GM18526 (cell line): Measurements from ENCODE around the gene CRYBB1.

ENCODE experiments used
- POLR2A ChIP-seq: IDR thresholded peaks from 3 replicates; pipeline ENCODE4 v1.6.1; 2011; ENCODE audit not compliant: insufficient read length; ENCODE audit errors: extremely low read depth

Gene CRYBB1

GRCh38 chr22:26646158-26646557 lies 28.3 kb upstream of the CRYBB1 start:
- TF ChIP-seq POLR2A = no peak

DNA sequence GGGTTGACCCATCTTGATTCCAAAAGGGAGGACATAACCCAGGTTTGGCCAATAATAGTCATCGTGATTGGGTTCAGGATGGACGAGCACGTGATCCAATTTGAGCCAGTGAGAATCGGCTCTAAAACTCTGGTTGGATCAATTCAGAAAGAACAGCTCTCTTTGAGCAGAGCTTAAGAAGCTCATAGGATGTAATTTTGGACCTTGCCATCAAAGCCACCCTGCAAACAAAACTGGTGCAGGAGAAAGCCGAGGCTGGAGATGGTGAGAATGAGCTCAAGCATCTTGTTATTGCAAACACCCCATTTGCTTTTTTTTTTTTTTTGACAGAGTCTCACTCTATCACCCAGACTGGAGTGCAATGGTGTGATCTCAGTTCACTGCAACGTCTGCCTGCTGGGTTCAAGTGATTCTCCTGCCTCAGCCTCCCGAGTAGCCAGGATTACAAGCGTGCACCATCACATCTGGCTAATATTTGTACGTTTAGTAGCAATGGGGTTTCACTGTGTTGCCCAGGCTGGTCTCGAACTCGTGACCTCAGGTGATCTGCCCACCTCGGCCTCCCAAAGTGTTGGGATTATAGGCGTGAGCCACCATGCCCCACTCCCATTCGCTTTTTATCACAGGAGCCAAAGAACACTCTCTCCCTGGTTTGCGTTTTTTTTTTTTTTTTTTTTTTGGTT lies 25.7 kb upstream of the CRYBB1 start:
- no peak for TF ChIP-seq POLR2A

DNA sequence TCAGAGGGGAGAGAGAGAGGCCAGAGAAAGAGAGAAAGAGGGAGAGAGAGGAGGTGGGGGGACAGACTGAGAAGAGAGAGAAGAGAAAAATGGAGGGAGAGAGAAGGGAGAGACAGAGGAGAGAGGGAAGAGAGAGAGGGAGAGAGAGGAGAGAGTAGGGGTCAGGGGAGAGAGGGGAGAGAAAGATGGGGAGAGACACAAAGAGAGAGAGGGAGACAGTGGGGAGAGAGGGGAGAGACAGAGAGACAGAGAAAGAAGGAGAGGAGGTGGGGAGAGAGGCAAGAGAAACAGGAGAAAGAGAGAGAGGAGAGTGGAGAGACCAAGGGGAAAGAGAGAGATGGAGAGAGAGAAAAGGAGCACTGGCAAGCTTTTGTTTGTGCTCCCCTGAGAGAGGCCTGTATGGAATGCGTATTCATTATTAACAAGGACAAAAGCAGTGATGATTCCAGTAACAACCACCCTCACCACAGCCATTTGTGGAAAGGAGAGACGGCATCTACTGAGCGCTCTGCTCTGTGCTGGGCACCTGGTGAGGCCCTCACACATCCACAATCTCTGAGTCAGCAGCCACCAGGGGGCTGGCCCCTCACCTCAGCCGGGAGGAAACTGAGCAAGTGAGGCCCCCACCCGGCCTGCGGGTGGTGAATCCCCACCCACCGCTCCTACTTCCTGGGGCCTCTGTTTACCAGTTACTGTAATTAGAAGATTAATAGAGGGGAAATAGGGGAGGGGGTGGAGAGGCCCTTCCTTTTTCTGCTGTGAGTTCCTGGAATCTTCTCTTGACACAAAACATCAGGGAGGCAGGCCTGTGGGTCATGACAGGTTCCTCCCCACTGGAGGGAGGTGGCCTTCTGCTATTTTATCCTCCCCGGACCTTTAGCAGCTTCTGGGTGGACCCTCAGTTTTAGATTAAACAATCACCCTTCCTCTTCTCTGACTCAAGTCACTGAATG lies 24.9 kb upstream of the CRYBB1 start:
- TF ChIP-seq POLR2A = no peak

GRCh38 chr22:26636296-26636695 lies 18.5 kb upstream of the CRYBB1 start:
- TF ChIP-seq POLR2A = no peak

- TF ChIP-seq POLR2A = no peak
Measured at GRCh38 chr22:26635117-26635516, 17.3 kb upstream of the CRYBB1 start.

- no peak for TF ChIP-seq POLR2A
Measured at GRCh38 chr22:26634189-26634588, 16.4 kb upstream of the CRYBB1 start.

GRCh38 chr22:26632422-26633155 lies 14.8 kb upstream of the CRYBB1 start:
- no peak for TF ChIP-seq POLR2A

- no peak for TF ChIP-seq POLR2A
Measured at GRCh38 chr22:26631282-26631681, 13.5 kb upstream of the CRYBB1 start.

DNA sequence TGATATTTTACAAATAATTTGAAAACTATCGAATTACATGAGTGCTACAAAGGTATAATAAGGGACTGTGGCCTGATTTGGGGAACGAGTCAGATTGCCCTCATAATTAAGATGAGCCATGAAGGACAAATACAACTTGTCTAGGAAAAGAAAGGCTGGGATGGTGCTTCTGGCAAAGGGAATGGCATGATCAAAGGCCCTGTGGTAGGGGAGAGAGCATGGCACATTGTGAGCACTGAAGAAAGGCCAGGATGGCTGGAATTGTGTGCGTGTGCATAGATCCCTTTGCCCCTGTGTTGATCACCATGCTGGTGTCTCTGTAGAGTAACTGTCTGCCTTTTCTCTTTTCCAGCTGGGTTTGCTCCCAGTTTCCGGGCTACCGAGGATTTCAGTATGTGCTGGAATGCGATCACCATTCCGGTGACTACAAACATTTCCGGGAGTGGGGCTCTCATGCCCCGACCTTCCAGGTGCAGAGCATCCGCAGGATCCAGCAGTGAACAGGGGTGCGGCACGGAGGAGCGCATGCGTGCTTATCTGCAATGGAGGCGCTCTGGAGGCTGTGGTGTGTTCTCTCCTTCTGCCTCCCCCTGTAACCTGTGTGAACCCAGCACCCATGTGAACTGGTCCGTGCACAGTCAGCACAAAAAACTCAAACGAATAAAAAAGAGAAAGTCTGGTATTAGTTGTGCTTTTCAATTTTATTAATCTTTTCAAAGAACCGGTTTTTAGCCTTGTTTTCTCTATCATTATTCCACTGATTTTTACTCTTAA lies 12.3 kb upstream of the CRYBB1 start:
- TF ChIP-seq POLR2A = no peak

DNA sequence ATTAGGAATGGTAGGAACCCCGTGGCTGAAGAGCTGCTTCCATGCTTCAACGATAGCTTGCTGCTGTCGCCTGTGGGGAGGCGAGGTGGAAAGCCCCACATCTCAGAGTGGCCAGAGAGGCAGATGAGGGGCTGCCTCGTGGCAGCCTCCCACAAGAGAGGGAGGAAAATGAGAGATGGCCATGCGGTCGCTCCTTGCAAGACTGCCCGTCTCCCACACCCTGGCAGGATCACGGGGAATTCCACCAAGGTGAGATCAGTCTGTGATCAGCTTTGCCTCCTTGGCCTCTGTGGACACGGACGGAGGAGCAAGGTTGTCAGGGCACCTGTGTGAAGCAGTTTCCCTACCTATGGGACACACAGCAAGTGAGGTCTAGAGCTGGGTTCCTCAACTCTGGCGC lies 7.0 kb upstream of the CRYBB1 start:
- TF ChIP-seq POLR2A = no peak

DNA sequence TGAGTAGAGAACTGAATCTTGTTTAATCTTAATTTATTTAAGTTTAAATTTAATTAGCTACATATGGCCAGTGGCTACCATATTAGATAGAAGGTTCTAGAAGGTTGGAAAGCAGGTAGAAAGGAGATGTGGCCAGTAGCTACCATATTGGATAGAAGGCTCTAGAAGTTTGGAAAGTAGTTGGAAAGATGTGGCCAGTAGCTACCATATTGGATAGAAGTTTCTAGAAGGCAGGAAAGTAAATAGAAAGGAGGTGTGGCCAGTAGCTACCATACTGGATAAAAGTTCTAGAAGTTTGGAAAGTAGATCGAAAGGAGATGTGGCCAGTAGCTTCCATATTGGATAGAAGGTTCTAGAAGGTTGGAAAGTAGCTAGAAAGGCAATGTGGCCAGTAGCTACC lies 6.2 kb upstream of the CRYBB1 start:
- TF ChIP-seq POLR2A = no peak

DNA sequence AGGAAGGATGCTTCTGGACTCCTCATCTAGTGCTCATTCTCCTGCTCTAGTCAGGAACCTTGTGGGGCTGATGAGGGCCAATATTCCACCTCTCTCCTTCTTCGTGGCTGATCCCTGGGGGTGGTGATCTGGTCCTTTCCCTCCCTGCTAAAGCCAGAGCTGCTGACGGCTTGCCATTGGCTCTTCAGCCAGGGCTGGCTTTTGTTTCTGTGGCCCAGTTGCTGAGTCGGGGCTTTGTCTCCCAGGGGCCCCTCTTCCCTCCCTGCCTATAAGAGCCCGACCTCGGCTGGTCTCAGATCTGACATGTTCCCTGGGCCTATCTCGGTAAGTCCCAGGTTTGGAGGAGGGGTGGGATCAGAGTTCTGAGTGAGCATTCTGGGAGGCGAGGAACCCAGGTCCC lies 3.8 kb upstream of the CRYBB1 start, which contains the start of gene CRYBA4:
Gene CRYBA4 (plus strand): TSS at position 301 of the 400 bp plus-strand sequence. CDS start 634 bp downstream, outside the sequence.
- TF ChIP-seq POLR2A = no peak

- no peak for TF ChIP-seq POLR2A
Measured at GRCh38 chr22:26620197-26620596, 2.4 kb upstream of the CRYBB1 start.

GRCh38 chr22:26619510-26619909 lies 1.7 kb upstream of the CRYBB1 start:
- TF ChIP-seq POLR2A = no peak

DNA sequence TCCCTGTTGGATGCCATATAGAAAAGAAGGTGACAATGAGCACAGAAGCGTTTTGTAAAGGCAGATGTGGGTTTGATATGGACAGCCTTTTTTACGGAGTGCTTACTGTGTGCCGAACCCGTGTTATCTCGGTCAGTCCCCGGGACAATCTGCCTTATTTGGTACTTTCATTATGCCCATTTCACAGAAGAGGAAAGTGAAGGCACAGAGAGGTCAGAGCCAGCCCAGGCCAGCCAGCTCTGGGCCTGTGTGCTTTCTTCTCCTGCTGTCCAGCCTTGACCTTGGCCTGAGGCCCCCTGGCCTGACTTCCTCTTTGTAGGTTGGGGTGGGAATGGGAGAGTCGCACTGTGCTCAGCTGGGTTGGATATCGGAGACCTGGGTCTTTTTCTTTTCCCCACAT lies 628 bp upstream of the CRYBB1 start:
- TF ChIP-seq POLR2A = no peak

DNA sequence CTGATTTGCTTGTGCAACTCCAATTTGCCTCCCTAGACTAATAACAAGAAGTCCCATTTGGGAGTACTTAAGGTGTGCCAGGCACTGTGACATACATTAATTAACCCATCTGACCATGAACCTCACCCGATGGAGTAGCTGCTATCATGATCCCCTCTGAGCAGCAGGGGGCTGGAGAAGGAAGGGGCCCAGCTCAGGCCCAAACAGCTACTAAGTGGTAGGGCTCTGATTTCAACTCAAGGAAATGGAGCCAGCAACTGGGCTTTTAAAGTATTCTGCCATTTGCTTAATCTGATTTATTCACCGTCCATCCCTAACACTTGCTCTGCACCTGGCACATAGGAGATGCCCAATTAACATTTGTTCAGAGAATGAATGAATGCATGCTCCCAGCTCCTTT lies 1.2 kb downstream of the CRYBB1 start:
- no peak for TF ChIP-seq POLR2A
